Activated CD8-positive, alpha-beta memory T cell treated with anti-CD3 and anti-CD28 coated beads, Interleukin-2, amount 50 U/mL, for 24 hours (primary cell): ENCODE measurements around the gene CDKN2D.
"Not testable (repeated sequence)": the region's sequence is repeated elsewhere in the genome, so short reads cannot be mapped to it uniquely, and the experiment has no call there.

Experiments
- DNase-seq: peaks from one replicate; pipeline ENCODE4 v3.0.0-alpha.2; 2020; ENCODE audit errors: extremely low read depth

Gene CDKN2D

GRCh38 chr19:10580979-10581631 lies 12.3 kb upstream of the CDKN2D start:
- DNase-seq, result peak; percentile 81

GRCh38 chr19:10577951-10578350 lies 9.2 kb upstream of the CDKN2D start:
- DNase-seq, result no peak

DNA sequence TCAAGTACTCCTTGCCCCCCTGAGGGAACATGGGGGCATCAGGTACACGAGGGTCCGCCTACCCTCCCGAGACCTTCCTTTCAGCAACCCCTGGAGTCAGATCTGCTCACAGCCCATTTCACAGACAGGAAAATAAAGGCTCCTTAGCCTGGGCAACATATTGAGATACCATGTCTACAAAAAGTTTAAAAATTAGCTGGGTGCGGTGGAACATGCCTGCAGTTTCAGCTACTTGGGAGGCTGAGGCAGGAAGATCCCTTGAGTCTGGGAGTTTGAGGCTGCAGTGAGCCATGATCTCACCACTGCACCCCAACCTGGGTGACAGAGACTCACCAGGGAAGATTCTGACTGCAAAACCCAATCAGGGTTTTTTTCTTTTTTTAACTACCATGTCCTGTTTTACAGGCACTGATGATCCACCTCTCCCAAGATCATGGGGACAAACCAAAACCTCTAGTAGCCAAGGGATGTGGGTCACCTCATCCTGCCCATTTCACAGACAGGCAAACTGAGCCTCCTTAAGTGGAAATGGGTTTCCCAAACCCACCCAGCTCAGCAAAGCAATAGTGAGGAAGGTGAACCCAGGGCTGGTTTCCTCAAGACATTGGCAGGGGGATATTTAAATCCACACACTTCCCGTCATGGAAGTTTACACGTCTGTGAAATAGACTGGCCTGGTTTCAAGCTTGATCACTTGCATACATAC lies 6.4 kb upstream of the CDKN2D start:
- no peak for DNase-seq

GRCh38 chr19:10574462-10574861 lies 5.7 kb upstream of the CDKN2D start:
- no peak for DNase-seq

- DNase-seq, result not testable (repeated sequence)
Observed at GRCh38 chr19:10573793-10574192, 5.0 kb upstream of the CDKN2D start.

- no peak for DNase-seq
Observed at GRCh38 chr19:10568062-10568825, 535 bp downstream of the CDKN2D start.

DNA sequence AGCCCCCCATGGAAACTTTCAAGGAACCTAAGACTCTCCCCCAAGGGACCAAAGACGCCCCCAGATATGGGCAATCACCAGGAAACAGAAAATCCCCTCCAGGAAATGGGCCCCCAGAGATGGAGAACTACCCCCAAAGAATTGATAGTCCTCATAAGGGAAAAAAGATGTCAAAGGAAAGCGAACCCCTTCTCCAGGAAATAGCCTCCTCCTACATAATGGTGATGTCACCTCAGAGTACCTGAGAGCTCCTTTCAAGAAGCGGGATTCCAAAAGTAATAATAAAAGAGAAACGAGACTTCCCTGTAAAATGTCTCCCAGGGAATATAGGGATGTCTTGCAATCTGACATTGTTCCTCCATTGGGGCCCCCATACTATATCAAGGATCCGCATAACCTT lies 1.1 kb downstream of the CDKN2D start:
- no peak for DNase-seq

- no peak for DNase-seq
Observed at GRCh38 chr19:10566658-10567410, 1.9 kb downstream of the CDKN2D start.

GRCh38 chr19:10566408-10566657 lies 2.4 kb downstream of the CDKN2D start:
- no peak for DNase-seq

DNA sequence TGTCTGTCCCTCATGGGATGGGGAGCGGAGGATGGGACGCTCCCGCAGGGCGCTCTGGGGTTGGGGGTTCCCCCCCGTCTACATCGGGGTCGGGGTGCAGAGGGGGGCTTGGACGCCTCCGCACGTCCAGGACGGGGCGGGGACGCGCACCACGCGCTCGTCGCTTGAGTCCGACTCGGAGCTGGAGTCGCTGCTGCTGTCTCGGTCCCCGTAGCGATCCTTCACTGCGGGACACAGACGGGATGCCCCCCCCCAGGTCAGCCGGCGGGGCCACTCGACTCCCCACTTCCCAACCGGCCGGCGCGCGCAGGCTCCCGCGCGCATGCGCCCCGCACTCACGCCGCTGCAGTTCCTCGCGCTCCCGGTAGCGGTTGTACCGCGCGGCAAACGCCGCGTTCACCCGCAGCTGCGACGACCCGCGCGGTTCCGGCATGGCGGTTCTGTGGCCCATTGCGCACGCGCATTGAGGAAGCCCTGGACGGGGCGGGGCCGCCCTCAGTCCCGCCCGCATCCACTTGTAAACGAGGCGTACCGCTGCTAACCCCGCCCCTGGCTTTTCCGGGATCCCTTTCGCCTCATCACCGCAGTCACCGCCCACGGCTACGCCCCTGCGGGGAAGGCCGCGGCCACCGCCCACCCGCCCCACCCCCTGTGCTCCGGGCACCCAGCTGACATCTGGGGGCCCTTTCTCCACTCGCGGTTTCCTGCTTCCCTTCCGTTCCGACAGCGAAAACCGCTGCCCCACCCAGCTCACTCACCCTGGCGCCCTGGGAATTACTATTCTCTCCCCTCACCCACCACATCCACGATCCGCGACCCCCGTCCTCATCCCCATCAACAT lies 3.0 kb downstream of the CDKN2D start, which contains the start of gene KRI1:
Gene KRI1, minus strand, starts transcription at position 444 of the 841 bp plus-strand sequence. Its CDS starts 11 bp downstream, at position 433.
- DNase-seq, result peak; percentile 96

DNA sequence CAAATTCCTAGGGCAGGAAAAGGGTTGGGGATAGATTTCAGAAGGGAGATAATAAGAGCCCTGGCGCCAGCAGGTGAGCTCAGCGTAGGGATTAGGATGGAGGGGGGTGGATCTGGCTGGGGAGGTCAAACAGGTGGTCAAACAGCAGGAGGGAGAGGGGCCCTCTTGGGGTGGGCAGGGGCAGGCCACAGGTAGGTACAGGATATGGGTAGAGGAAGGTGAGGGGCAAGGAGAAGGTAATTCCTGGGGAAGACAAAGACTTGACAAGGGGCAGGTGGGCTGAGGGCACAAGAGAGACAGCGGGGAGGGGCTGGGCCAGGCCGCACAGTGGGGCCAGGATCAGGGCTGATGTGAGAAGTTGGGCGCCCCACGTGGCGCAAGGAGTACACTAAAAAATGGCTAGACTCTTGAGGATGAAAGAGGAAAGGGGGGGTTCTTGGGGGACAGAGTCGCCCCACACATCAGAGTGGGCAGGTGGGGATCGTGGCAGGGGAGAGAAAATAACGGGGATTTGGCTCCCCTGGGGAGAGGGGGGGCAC lies 3.7 kb downstream of the CDKN2D start:
- no peak for DNase-seq

GRCh38 chr19:10562609-10563008 lies 6.2 kb downstream of the CDKN2D start:
- no peak for DNase-seq

DNA sequence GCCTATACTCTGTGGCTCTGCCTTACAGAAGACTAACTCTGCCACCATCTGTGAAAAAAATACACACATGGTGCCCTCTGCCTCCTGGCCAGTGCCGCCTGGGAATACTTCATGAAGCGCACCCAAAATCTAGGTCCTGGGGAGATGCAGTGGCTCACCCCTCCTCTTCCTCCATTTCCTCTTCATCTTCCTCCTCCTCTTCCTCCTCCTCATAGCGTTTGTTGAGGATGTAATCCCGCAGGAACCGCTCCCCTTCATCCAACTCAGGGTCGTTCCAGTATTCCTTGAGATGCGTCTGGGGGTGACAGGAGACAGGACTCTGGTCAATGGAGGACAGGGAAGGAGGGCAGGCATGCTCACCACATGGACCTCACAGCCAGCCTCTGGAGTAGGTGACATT lies 8.6 kb downstream of the CDKN2D start:
- DNase-seq, result no peak

DNA sequence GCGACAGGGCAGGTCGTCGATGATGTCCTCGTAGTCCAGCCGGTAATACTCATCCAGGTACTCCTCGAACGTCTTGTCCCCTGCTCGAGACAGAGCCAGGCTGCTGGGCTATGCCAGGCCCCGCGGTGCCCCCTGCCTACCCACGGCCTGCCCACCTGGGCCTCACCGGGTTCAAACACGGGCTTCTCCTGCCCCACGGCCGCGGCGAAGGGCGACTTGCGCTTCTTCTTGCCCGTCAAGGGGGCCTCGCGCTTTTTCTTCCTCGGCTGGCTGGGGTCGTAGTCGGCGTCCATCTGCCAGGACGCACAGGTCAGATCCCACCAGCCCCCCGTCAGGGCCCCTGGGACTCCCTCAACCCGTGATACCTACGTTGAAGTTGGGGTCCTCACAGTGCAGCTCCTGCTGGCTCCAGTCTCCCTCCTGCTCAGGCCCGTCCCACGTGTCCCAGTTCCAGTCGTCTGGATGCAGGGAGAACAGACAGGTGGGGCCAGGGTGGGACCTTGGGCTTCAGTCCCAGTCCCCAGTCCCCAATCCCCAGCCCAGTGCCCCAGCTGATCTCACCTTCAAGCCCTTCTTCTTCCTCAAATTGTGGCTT lies 11.1 kb downstream of the CDKN2D start:
- DNase-seq, result no peak

DNA sequence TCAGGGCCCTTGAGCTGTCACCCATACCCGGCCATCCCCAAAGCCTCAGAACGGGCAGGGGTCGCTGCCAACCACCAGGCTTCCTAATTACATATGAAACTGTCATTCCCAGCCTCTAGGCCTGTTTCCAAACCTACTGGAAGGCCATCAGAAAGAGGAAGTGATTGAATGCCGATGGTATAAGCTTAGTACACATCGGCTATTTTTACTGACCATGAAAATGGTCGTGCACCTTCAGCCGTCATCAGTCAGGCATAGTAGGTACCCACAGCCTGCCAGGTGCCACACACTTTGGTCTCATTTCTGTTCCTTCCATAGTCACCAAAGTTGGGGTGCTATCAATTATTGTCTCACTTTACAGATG lies 13.2 kb downstream of the CDKN2D start:
- DNase-seq, result no peak

GRCh38 chr19:10554760-10555609 lies 13.8 kb downstream of the CDKN2D start:
- no peak for DNase-seq

GRCh38 chr19:10553943-10554381 lies 14.8 kb downstream of the CDKN2D start:
- DNase-seq, result no peak

- no peak for DNase-seq
Observed at GRCh38 chr19:10553087-10553667, 15.6 kb downstream of the CDKN2D start.

DNA sequence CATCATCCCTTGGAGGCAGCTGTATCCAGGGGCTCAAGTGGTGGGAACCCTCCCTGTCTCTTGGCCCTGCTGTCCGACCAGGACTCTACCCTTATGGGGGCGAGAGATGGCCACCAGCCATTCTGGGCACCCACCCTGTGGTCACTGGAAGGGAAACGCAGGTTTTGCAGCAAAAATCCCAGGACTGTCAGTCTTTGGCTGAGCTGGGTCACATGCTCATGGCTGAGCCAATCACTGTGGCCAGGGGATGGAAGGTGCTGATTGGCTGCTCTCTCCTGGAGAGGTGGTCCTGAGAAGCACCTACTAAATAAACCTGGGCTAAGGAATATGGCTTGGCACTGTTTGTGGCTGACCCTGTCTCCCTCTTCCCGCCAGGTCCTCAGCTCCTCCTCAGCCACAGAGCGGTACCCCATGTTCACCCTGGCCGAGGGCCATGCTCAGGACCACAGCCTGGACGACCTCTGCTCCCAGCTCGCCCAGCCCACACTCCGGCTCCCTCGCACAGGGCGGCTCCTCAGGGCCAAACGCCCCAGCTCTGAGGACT lies 16.2 kb downstream of the CDKN2D start:
- DNase-seq, result no peak
